GM19452 (cell line): ENCODE data around the gene HIVEP3.

Source experiments
- ATAC-seq: cut with Tn5 transposase; IDR thresholded peaks from one replicate; pipeline ENCODE4 v1.9.1; 2021; ENCODE audit not compliant: unreplicated experiment

HIVEP3 gene

GRCh38 chr1:41716188-41717130, 202.3 kb downstream of the HIVEP3 start:
- no peak for ATAC-seq

GRCh38 chr1:41715441-41716095, 203.2 kb downstream of the HIVEP3 start:
- no peak for ATAC-seq

- ATAC-seq, result no peak
Observed at GRCh38 chr1:41714638-41715389, 203.9 kb downstream of the HIVEP3 start.

- ATAC-seq, result no peak
Observed at GRCh38 chr1:41713557-41714327, 205.0 kb downstream of the HIVEP3 start.

- no peak for ATAC-seq
Observed at GRCh38 chr1:41713141-41713540, 205.6 kb downstream of the HIVEP3 start.

- no peak for ATAC-seq
Observed at GRCh38 chr1:41712695-41713094, 206.0 kb downstream of the HIVEP3 start.

GRCh38 chr1:41712081-41712480, 206.6 kb downstream of the HIVEP3 start:
- no peak for ATAC-seq

GRCh38 chr1:41711581-41711980, 207.1 kb downstream of the HIVEP3 start:
- no peak for ATAC-seq

GRCh38 chr1:41710980-41711379, 207.7 kb downstream of the HIVEP3 start:
- no peak for ATAC-seq

- no peak for ATAC-seq
Observed at GRCh38 chr1:41709873-41710272, 208.8 kb downstream of the HIVEP3 start.

GRCh38 chr1:41709331-41709730, 209.4 kb downstream of the HIVEP3 start:
- no peak for ATAC-seq

GRCh38 chr1:41708332-41708731, 210.4 kb downstream of the HIVEP3 start:
- ATAC-seq, result no peak

GRCh38 chr1:41707793-41708192, 210.9 kb downstream of the HIVEP3 start:
- ATAC-seq, result no peak

GRCh38 chr1:41705798-41706197, 212.9 kb downstream of the HIVEP3 start:
- no peak for ATAC-seq

GRCh38 chr1:41704196-41704595, 214.5 kb downstream of the HIVEP3 start:
- no peak for ATAC-seq

- ATAC-seq, result no peak
Observed at GRCh38 chr1:41702771-41703170, 216.0 kb downstream of the HIVEP3 start.

- no peak for ATAC-seq
Observed at GRCh38 chr1:41700986-41701535, 217.7 kb downstream of the HIVEP3 start.

- no peak for ATAC-seq
Observed at GRCh38 chr1:41700581-41700980, 218.1 kb downstream of the HIVEP3 start.

GRCh38 chr1:41699861-41700248, 218.9 kb downstream of the HIVEP3 start:
- ATAC-seq, result no peak
